ENCODE measurements around the gene ARL6IP5. TPM values are rescaled to one million over a fixed set of nuclear protein-coding genes. Genes with fewer than 3 reads are reported as not detected.

ARL6IP5 gene
- total RNA-seq, 1 donor = 177 TPM

DNA sequence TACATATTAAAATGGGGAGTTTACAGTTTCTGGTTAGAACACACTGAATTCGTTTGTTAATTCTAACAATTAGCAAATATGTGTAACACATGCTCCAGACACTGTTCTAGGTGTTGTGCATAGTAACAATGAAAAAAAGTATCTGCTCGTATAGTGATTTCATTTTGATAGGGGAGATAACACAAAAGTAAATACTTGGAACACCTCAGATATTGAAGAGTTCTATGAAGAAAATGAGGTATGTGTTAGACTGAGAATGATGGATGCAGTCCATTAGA lies 25.9 kb upstream of the ARL6IP5 start:
- TF ChIP-seq, protein P1, sequence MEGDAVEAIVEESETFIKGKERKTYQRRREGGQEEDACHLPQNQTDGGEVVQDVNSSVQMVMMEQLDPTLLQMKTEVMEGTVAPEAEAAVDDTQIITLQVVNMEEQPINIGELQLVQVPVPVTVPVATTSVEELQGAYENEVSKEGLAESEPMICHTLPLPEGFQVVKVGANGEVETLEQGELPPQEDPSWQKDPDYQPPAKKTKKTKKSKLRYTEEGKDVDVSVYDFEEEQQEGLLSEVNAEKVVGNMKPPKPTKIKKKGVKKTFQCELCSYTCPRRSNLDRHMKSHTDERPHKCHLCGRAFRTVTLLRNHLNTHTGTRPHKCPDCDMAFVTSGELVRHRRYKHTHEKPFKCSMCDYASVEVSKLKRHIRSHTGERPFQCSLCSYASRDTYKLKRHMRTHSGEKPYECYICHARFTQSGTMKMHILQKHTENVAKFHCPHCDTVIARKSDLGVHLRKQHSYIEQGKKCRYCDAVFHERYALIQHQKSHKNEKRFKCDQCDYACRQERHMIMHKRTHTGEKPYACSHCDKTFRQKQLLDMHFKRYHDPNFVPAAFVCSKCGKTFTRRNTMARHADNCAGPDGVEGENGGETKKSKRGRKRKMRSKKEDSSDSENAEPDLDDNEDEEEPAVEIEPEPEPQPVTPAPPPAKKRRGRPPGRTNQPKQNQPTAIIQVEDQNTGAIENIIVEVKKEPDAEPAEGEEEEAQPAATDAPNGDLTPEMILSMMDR (IDR thresholded peaks at IDR 0.05; ENCODE audit: insufficient read depth, low read length) = no peak
- DNase-seq (ENCODE audit: low read depth) = no peak
- H3K4me3 ChIP-seq (ENCODE audit: low read depth, low read length) = no peak overlapping the region

DNA sequence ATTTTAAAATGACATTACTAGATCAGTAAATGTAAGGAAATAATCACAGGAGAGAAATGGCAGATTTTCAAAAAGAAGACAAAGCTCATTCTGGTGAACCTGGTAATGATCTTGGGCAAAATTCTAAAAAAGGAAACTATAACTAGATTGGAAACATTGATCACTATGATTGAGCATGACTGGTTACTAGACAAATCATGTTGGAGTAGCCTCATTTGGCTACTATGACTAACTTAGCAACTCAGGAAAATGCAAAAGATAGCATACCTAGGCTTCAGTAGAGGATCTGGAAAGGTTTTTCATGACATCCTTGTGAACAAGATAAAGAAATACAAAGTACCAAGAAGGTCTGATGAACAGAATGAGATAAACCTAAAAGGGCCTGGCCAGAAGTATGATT lies 25.0 kb upstream of the ARL6IP5 start:
- TF ChIP-seq, protein P1 (IDR thresholded peaks at IDR 0.05; ENCODE audit: insufficient read depth, low read length) = no peak
- no peak overlapping the region for H3K4me3 ChIP-seq (ENCODE audit: low read depth, low read length)
- DNase-seq (ENCODE audit: low read depth) = no peak

DNA sequence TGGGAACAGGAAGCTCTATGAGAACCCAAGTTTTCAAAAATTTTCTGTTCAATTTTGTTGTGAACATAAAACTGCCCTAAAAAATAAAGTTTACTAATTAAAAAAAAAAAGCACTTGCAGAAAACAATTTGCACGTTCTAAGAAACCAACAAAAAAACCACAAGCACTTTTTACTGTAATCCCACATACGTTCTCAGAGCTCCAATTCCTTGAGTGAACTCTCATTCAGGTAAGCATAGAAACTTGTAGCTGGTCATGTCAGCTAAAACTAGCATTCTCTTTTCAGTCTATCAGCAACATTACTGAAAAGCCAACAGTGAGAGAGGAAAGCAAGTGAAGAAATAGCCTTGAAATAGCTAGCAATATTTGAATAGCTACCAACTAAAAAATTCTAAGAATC lies 21.1 kb upstream of the ARL6IP5 start:
- TF ChIP-seq, protein P1 (IDR thresholded peaks at IDR 0.05; ENCODE audit: insufficient read depth, low read length) = no peak

DNA sequence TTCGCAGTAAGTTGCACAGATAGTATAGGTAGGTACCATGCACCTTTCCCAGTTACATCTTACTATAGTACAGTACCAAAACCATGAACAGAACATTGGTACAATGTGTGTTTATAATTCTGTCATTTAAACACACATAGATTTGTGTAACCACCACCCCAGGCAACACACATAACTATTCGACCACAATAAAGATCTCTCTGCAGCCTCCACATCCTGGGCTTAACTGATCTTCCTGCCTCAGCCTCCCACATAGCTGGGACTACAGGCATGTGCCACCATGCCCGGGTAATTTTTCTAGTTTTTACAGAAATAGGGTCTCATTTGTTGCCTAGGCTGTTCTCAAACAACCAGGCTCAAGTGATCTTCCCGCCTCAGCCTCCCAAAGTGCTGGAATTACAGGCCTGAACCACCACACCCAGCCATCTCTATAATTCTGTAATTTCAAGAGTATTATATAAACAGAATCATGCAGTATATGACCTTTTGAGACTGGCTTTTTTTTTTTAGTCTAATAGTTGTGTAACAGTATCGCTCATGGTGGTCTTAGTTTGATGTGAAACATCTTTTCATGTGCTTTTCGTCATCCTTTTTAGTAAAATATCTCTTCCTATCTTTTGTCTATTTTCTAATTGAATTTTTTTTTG lies 19.3 kb upstream of the ARL6IP5 start:
- H3K4me3 ChIP-seq (ENCODE audit: low read depth, low read length) = no peak overlapping the region
- TF ChIP-seq, protein P1 (IDR thresholded peaks at IDR 0.05; ENCODE audit: insufficient read depth, low read length) = no peak
- DNase-seq (ENCODE audit: low read depth) = no peak

More for the DNA sequence above, 21.1 kb upstream of the ARL6IP5 start:
- H3K4me3 ChIP-seq (ENCODE audit: low read depth, low read length) = no peak overlapping the region
- DNase-seq (ENCODE audit: low read depth) = no peak

DNA sequence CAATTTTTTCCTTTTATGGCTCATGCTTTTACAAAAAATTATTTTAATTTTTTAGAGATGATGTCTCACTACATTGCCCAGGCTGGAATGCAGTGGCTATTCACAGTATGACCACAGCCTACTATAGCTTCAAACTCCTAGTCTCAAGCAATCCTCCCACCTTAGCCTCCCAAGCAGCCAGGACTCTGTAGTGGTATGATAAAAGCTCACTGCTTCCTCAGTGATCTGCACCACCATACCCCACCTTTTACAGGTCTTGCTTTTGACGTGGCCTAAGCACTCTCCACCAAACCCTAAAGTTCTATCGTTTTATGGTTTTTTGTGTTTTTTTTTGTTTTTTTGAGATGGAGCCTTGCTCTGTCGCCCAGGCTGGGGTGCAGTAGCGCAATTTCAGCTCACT lies 18.6 kb upstream of the ARL6IP5 start:
- no peak overlapping the region for H3K4me3 ChIP-seq (ENCODE audit: low read depth, low read length)
- TF ChIP-seq, protein P1 (IDR thresholded peaks at IDR 0.05; ENCODE audit: insufficient read depth, low read length) = no peak
- no peak for DNase-seq (ENCODE audit: low read depth)

DNA sequence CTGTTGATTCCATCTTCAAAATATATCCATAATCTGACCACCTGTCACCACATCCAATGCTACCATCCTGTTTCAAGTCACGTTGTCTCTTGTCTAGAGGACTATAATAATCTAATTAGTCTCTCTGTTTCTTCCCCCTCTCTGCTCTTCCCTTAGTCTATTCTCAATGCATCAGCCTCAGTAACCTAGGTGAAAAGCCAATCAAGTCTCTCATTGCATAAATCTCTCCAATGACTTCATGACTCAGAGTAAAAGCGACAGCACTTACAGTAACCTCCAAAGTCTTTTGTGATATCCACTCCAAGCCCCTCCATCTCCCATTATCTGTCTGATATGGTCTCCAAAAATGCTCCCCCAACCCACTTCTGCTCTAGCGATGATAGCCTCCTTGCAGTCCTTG lies 11.8 kb upstream of the ARL6IP5 start:
- TF ChIP-seq, protein P1 (IDR thresholded peaks at IDR 0.05; ENCODE audit: insufficient read depth, low read length) = no peak

More for the DNA sequence above, 11.8 kb upstream of the ARL6IP5 start:
- H3K4me3 ChIP-seq (ENCODE audit: low read depth, low read length) = no peak overlapping the region
- DNase-seq (ENCODE audit: low read depth) = no peak

Measured in fibroblast of the aortic adventitia (primary cell).